ENCODE results near the gene HMGN4. TPM values are rescaled to one million over a fixed set of nuclear protein-coding genes. Genes with fewer than 3 reads are reported as not detected.

HMGN4 gene
- total RNA-seq, 1 experiment from 2014 or later: 73.8 TPM

GRCh38 chr6:26576929-26577719, 39.0 kb downstream of the HMGN4 start:
- peak overlapping the region; percentile 63 for H3K4me2 ChIP-seq (ENCODE audit: low read length)
- no peaks in the 10 kb centered on the region for H3K27me3 ChIP-seq (ENCODE audit: insufficient read depth, low read length)
- H3K36me3 ChIP-seq (ENCODE audit: control insufficient read depth in 1 of 2, insufficient read depth in 2 of 2, low read length in 2 of 2): no peaks in the 10 kb centered on the region
- ChIA-PET POLR2A (interaction anchor here (0.5 to 1.4 kb wide), 4 partner anchors 18 to 378 kb away, joined by 3 to 10 read pairs (median 4); partner anchors contain the start of gene BTN2A2), CTCF (interaction anchor here (1.7 to 4.1 kb wide), 2 partner anchors 17 to 236 kb away, joined by 4 to 45 read pairs; no protein-coding TSS in a partner anchor), RAD21 (ENCODE audit: low non-redundant PET in 1 of 2, low total read pairs in 2 of 2, uncharacterized antibody in 2 of 2, unreplicated experiment in 2 of 2) (interaction anchor here in 1 of 2 experiments (1.3 kb wide), 1 partner anchor 19 kb away, joined by 4 read pairs; no protein-coding TSS in a partner anchor)
- no peaks in the 10 kb centered on the region for H3K9me2 ChIP-seq (ENCODE audit: insufficient read depth)
- no peaks in the 10 kb centered on the region for H3K9me3 ChIP-seq (ENCODE audit: control insufficient read depth in 1 of 2, insufficient read depth in 1 of 2, low read depth in 1 of 2, low read length in 2 of 2)
- H2AFZ ChIP-seq (ENCODE audit: low read depth, low read length, poor library complexity, severe bottlenecking): peak overlapping the region; percentile 90
- no peak for TF ChIP-seq SP1 (IDR thresholded peaks at IDR 0.05; ENCODE audit: low read depth)
- no peak; the same call in 1 of the 2 replicates for TF ChIP-seq MAX (IDR thresholded peaks at IDR 0.05)
- TF ChIP-seq CEBPB (IDR thresholded peaks at IDR 0.05; ENCODE audit: low read depth): no peak
- TF ChIP-seq EGR1 (IDR thresholded peaks at IDR 0.05; ENCODE audit: low read depth): no peak; the same call in 1 of the 2 replicates
- no peak for TF ChIP-seq TCF7L2 (IDR thresholded peaks at IDR 0.05; ENCODE audit: borderline replicate concordance, extremely low read depth, insufficient read depth, insufficient read length)
- no peak for TF ChIP-seq POLR2A (IDR thresholded peaks at IDR 0.05; ENCODE audit: borderline replicate concordance, extremely low read depth, insufficient read depth, insufficient read length)
- peak; percentile 60; the same call in 1 of the 2 replicates for TF ChIP-seq CBX3 (IDR thresholded peaks at IDR 0.05; ENCODE audit: low read depth)
- TF ChIP-seq YY1 (IDR thresholded peaks at IDR 0.05; ENCODE audit: extremely low read depth, insufficient replicate concordance, low read depth, low read length): peak; percentile 70
- TF ChIP-seq ZFX (IDR thresholded peaks at IDR 0.05): no peak
- TF ChIP-seq SIN3A (IDR thresholded peaks at IDR 0.05; ENCODE audit: low read depth): no peak
- TF ChIP-seq POLR2AphosphoS5 (IDR thresholded peaks at IDR 0.05; ENCODE audit: low read depth, low read length): no peak
- no peak for TF ChIP-seq EZH2phosphoT487 (IDR thresholded peaks at IDR 0.05; ENCODE audit: borderline replicate concordance)
- TF ChIP-seq CTCF (IDR thresholded peaks at IDR 0.05 in 2 of 3, conservative IDR thresholded peaks at IDR 0.05 in 1 of 3; ENCODE audit: borderline replicate concordance in 1 of 3, insufficient read depth in 1 of 3, low read depth in 2 of 3, low read length in 2 of 3): no peak
- no peak for TF ChIP-seq FOSL1 (IDR thresholded peaks at IDR 0.05; ENCODE audit: low read depth)
- TF ChIP-seq JUND (IDR thresholded peaks at IDR 0.05): no peak
- no peak for TF ChIP-seq SRF (IDR thresholded peaks at IDR 0.05; ENCODE audit: low read depth)
- TF ChIP-seq ZBTB33 (IDR thresholded peaks at IDR 0.05; ENCODE audit: extremely low read depth, insufficient replicate concordance, low read length): no peak
- no peak for TF ChIP-seq RAD21 (IDR thresholded peaks at IDR 0.05; ENCODE audit: low read depth)
- TF ChIP-seq ATF3 (IDR thresholded peaks at IDR 0.05): peak; percentile 97
- H4K20me1 ChIP-seq (ENCODE audit: insufficient read depth): no peaks in the 10 kb centered on the region
- H3K79me2 ChIP-seq (ENCODE audit: insufficient read depth, low read length): no peaks in the 10 kb centered on the region
- ATAC-seq (peak; percentile 63), DNase-seq (ENCODE audit: low read depth, low spot score) (peak; percentile 84)
- no peak overlapping the region for H3K27ac ChIP-seq (ENCODE audit: low read depth, low read length)
- peaks cover 3 to 40% of the 10 kb centered on the region in 2 experiments; a peak in 3 of 4 replicates for H3K4me1 ChIP-seq (ENCODE audit: control insufficient read depth in 1 of 2, insufficient read depth in 2 of 2, low read length in 2 of 2)
- BruUV-seq (replicated peaks): no TSS peak
- intact Hi-C loops (cut with micrococcal nuclease): loop anchor here (10.0 kb wide), 2 partner anchors 512 to 658 kb away; no protein-coding TSS in a partner anchor
- no peak overlapping the region for H3K9ac ChIP-seq (ENCODE audit: low read length)
- peak overlapping the region; percentile 15 to 33; a peak in 3 of 4 replicates for H3K4me3 ChIP-seq (replicated peaks in 1 of 2; ENCODE audit: low read depth in 1 of 2, low read length in 2 of 2)

Data from HCT116 (cell line).